H9 (cell line): ENCODE results near the gene GSTO2. TPM values are rescaled to one million over a fixed set of nuclear protein-coding genes. Genes with fewer than 3 reads are reported as not detected.

Source experiments
- DNase-seq: peaks from one replicate; pipeline ENCODE4 v3.0.0-alpha.2; 2017
- H2AFZ ChIP-seq: one replicate; pipeline ENCODE4 v1.6.1; 2013; ENCODE audit warnings: mild to moderate bottlenecking, low read length, control low read depth, moderate library complexity
- H2AK5ac ChIP-seq: 2 replicates; pipeline ENCODE4 v1.6.1; 2013; ENCODE audit warnings: low read length, control low read depth, mixed read lengths; ENCODE audit not compliant: insufficient read length
- H2BK120ac ChIP-seq: one replicate; pipeline ENCODE4 v1.6.1; 2013; ENCODE audit warnings: low read depth, mild to moderate bottlenecking, low read length, control low read depth, inconsistent platforms; ENCODE audit not compliant: poor library complexity, severe bottlenecking
- H2BK12ac ChIP-seq: 2 replicates; pipeline ENCODE4 v1.6.1; 2013; ENCODE audit warnings: low read length, control low read depth, mixed read lengths, low read depth; ENCODE audit not compliant: insufficient read length
- H2BK15ac ChIP-seq: 2 replicates; pipeline ENCODE4 v1.6.1; 2013; ENCODE audit warnings: low read depth, low read length, control low read depth
- H2BK20ac ChIP-seq: one replicate; pipeline ENCODE4 v1.6.1; 2013; ENCODE audit warnings: low read depth, mild to moderate bottlenecking, low read length, control low read depth, inconsistent platforms; ENCODE audit not compliant: poor library complexity, severe bottlenecking
- H2BK5ac ChIP-seq: 2 replicates; pipeline ENCODE4 v1.6.1; 2013; ENCODE audit warnings: low read length, control low read depth, mixed read lengths; ENCODE audit not compliant: insufficient read length
- H3K14ac ChIP-seq: 2 replicates; pipeline ENCODE4 v1.6.1; 2013; ENCODE audit warnings: low read length, control low read depth; ENCODE audit not compliant: insufficient read depth
- H3K18ac ChIP-seq: 2 replicates; pipeline ENCODE4 v1.6.1; 2013; ENCODE audit warnings: low read depth, mild to moderate bottlenecking, mixed read lengths, low read length, control low read depth; ENCODE audit not compliant: insufficient read length
- H3K23ac ChIP-seq: 2 replicates; pipeline ENCODE4 v1.6.1; 2013; ENCODE audit warnings: low read length, control low read depth, mixed read lengths, low read depth; ENCODE audit not compliant: insufficient read length
- H3K23me2 ChIP-seq: 2 replicates; pipeline ENCODE4 v1.6.1; 2013; ENCODE audit warnings: low read depth, mild to moderate bottlenecking, mixed read lengths, low read length, control low read depth; ENCODE audit not compliant: insufficient read length, poor library complexity, severe bottlenecking
- H3K27ac ChIP-seq: 2 replicates; pipeline ENCODE4 v1.5.1; 2013; ENCODE audit warnings: low read length, control low read depth, mixed read lengths, low read depth; ENCODE audit not compliant: insufficient read length
- H3K27me3 ChIP-seq: 2 replicates; pipeline ENCODE4 v1.6.1; 2013; ENCODE audit warnings: low read length, control low read depth, inconsistent platforms; ENCODE audit not compliant: insufficient read depth
- H3K4ac ChIP-seq: 2 replicates; pipeline ENCODE4 v1.6.1; 2013; ENCODE audit warnings: low read depth, mild to moderate bottlenecking, control low read depth, inconsistent platforms, low read length, moderate library complexity
- H3K4me1 ChIP-seq: 2 replicates; pipeline ENCODE4 v1.6.1; 2013; ENCODE audit warnings: low read length, control low read depth, inconsistent platforms; ENCODE audit not compliant: insufficient read depth
- H3K4me2 ChIP-seq: 2 replicates; pipeline ENCODE4 v1.6.1; 2013; ENCODE audit warnings: low read length, control low read depth, mixed read lengths; ENCODE audit not compliant: insufficient read length, insufficient read depth
- H3K56ac ChIP-seq: 2 replicates; pipeline ENCODE4 v1.6.1; 2013; ENCODE audit warnings: low read depth, mild to moderate bottlenecking, mixed read lengths, low read length, control low read depth; ENCODE audit not compliant: insufficient read length
- H3K79me1 ChIP-seq: 2 replicates; pipeline ENCODE4 v1.6.1; 2013; ENCODE audit warnings: low read depth, mild to moderate bottlenecking, moderate library complexity, low read length, control low read depth, inconsistent platforms; ENCODE audit not compliant: insufficient read depth, poor library complexity, severe bottlenecking
- H3K79me2 ChIP-seq: 2 replicates; pipeline ENCODE4 v1.6.1; 2013; ENCODE audit warnings: low read length, control low read depth, inconsistent platforms; ENCODE audit not compliant: insufficient read depth
- H3K9ac ChIP-seq: 2 replicates; pipeline ENCODE4 v1.6.1; 2013; ENCODE audit warnings: low read length, control low read depth, mixed read lengths; ENCODE audit not compliant: insufficient read length; ENCODE audit errors: extremely low read depth
- H3K9me3 ChIP-seq: one replicate; pipeline ENCODE4 v1.6.1; 2013; ENCODE audit warnings: low read depth, low read length, inconsistent platforms; ENCODE audit not compliant: control insufficient read depth
- H3T11ph ChIP-seq: one replicate; pipeline ENCODE4 v1.6.1; 2013; ENCODE audit warnings: mild to moderate bottlenecking, low read length, control low read depth, inconsistent platforms
- H4K20me1 ChIP-seq: one replicate; pipeline ENCODE4 v1.6.1; 2013; ENCODE audit not compliant: control insufficient read depth, insufficient read length, insufficient read depth
- H4K5ac ChIP-seq: 2 replicates; pipeline ENCODE4 v1.6.1; 2013; ENCODE audit warnings: low read depth, mild to moderate bottlenecking, mixed read lengths, low read length, control low read depth; ENCODE audit not compliant: insufficient read length
- H4K8ac ChIP-seq: replicated peaks from 2 replicates; pipeline ENCODE4 v1.6.1; 2013; ENCODE audit warnings: low read length, control low read depth, mixed read lengths, low read depth; ENCODE audit not compliant: insufficient read length
- H4K91ac ChIP-seq: 2 replicates; pipeline ENCODE4 v1.6.1; 2013; ENCODE audit warnings: low read depth, mild to moderate bottlenecking, moderate library complexity, mixed read lengths, low read length, control low read depth; ENCODE audit not compliant: insufficient read length
- H3K27ac Mint-ChIP-seq, 3 experiments: 2 replicates in 2 of 3; 3 replicates in 1 of 3; pipeline ENCODE4 v1.8.0; 2020 to 2021; ENCODE audit warnings: mixed read lengths in 3 of 3, mild to moderate bottlenecking in 1 of 3, moderate library complexity in 1 of 3
- H3K27me3 Mint-ChIP-seq: 2 replicates; pipeline ENCODE4 v1.8.0; 2021; ENCODE audit warnings: low read depth, mild to moderate bottlenecking, moderate library complexity, mixed read lengths
- H3K36me3 Mint-ChIP-seq, 3 experiments: 2 replicates in 2 of 3; 3 replicates in 1 of 3; pipeline ENCODE4 v1.8.0; 2020 to 2021; ENCODE audit warnings: low read depth in 3 of 3, mixed read lengths in 3 of 3; ENCODE audit not compliant: insufficient read depth in 1 of 3
- H3K4me1 Mint-ChIP-seq, 2 experiments: 2 replicates each; pipeline ENCODE4 v1.8.0; 2020; ENCODE audit warnings: mixed read lengths in 2 of 2
- H3K4me3 Mint-ChIP-seq, 2 experiments: 2 replicates in 1 of 2; 3 replicates in 1 of 2; pipeline ENCODE4 v1.8.0; 2020 to 2021; ENCODE audit warnings: mild to moderate bottlenecking in 2 of 2, mixed read lengths in 2 of 2, moderate library complexity in 1 of 2
- H3K9me3 Mint-ChIP-seq, 2 experiments: 2 replicates in 1 of 2; 3 replicates in 1 of 2; pipeline ENCODE4 v1.8.0; 2020; ENCODE audit warnings: mild to moderate bottlenecking in 2 of 2, mixed read lengths in 2 of 2, moderate library complexity in 1 of 2
- CTCF ChIP-seq: fragments of 200-600 bp; sonication (generic); conservative IDR thresholded peaks from 3 replicates; pipeline ENCODE4 v1.8.0; 2021; ENCODE audit warnings: antibody characterized with exemption, mild to moderate bottlenecking
- WGBS: extraction: QIAGEN DNeasy Blood & Tissue Kit; methylation state at CpG from one replicate; pipeline ENCODE4 v1.1.7; 2013; ENCODE audit warnings: missing lambda C conversion rate, low lambda C conversion rate, mixed read lengths; ENCODE audit not compliant: insufficient read length; ENCODE audit errors: extremely low coverage; 5-methylcytosine and 5-hydroxymethylcytosine counted together
- total RNA-seq: library from RNA; stranded (reverse); gene quantifications from 2 replicates; pipeline ENCODE4 v1.2.1, GENCODE V29; 2021

Gene GSTO2
- total RNA-seq, 1 experiment from 2014 or later = 14.5 TPM

- no peak overlapping the region for H3K27ac ChIP-seq
- H3K79me2 ChIP-seq = no peaks in the 10 kb centered on the region
- no peak overlapping the region for H3K4ac ChIP-seq
- no peak overlapping the region for H4K5ac ChIP-seq
- no peak overlapping the region for H3K9ac ChIP-seq
- H2AK5ac ChIP-seq = no peak overlapping the region
- no peak overlapping the region for H3K4me2 ChIP-seq
- H3K4me1 Mint-ChIP-seq = peaks cover 11 to 12% of the 10 kb centered on the region in 2 experiments
- H4K20me1 ChIP-seq = no peaks in the 10 kb centered on the region
- no peak overlapping the region for H2BK12ac ChIP-seq
- no peak overlapping the region for H4K8ac ChIP-seq
- no peak overlapping the region for H3K18ac ChIP-seq
- H2BK20ac ChIP-seq = no peak overlapping the region
- H3K14ac ChIP-seq = no peak overlapping the region
- no CpG with 5 or more reads among the region's 2 CpGs for WGBS
- TF ChIP-seq CTCF = no peak
- H4K91ac ChIP-seq = no peak overlapping the region
- no peaks in the 10 kb centered on the region for H3K9me3 Mint-ChIP-seq
- H2AFZ ChIP-seq = no peak overlapping the region
- H3K27me3 ChIP-seq = no peaks in the 10 kb centered on the region
- 0 out of 7 replicates have a peak, but pooled peaks cover 0 to 2% (median 0%) of the 10 kb centered on the region in 3 experiments for H3K36me3 Mint-ChIP-seq
- no peak overlapping the region for H3K23ac ChIP-seq
- H2BK5ac ChIP-seq = no peak overlapping the region
- H3T11ph ChIP-seq = no peak overlapping the region
- no peak for DNase-seq
- H3K4me1 ChIP-seq = no peaks in the 10 kb centered on the region; the same call in 1 of the 2 replicates
- no peaks in the 10 kb centered on the region for H3K9me3 ChIP-seq
- H2BK120ac ChIP-seq = no peak overlapping the region
- H3K79me1 ChIP-seq = no peaks in the 10 kb centered on the region
- H3K27me3 Mint-ChIP-seq = peaks cover 8% of the 10 kb centered on the region
- no peak overlapping the region for H3K56ac ChIP-seq
- no peak overlapping the region for H3K27ac Mint-ChIP-seq
- H3K23me2 ChIP-seq = no peaks in the 10 kb centered on the region
- no peak overlapping the region for H3K4me3 Mint-ChIP-seq
- no peak overlapping the region for H2BK15ac ChIP-seq
These were observed 18.0 kb downstream of the GSTO2 start for GRCh38 chr10:104286939-104287338.
